HepG2 (cell line): ENCODE results near the gene SLFN11. TPM values are rescaled to one million over a fixed set of nuclear protein-coding genes. Genes with fewer than 3 reads are reported as not detected.

ENCODE experiments used
- ATAC-seq: fragments of 200-7000 bp; cut with Tn5 transposase; 3 replicates; pipeline ENCODE4 v1.9.1; 2020; ENCODE audit warnings: mild to moderate bottlenecking, moderate library complexity
- BruUV-seq: library from RNA; stranded (reverse); fragments of 400-500 nt; replicated peaks from 2 replicates; lab custom pipeline; 2021; lab: Mats Ljungman, UMichigan
- CTCF ChIA-PET: fragments of 300-600 bp; formaldehyde crosslinking; extraction: SDS; loops from one replicate; lab custom pipeline; 2021; ENCODE audit warnings: low total read pairs, inconsistent platforms, low intra/inter-chr PET ratio; lab: Yijun Ruan, JAX
- POLR2A ChIA-PET: fragments of 350-600 bp; sonication (Branson Sonifier 250); formaldehyde crosslinking; loops from one replicate; lab custom pipeline; 2020; ENCODE audit warnings: antibody characterized with exemption, inconsistent platforms; lab: Yijun Ruan, JAX
- DNase-seq: peaks from one replicate; pipeline ENCODE4 v3.0.0-alpha.2; 2015; ENCODE audit warnings: low spot score
- FAIRE-seq: peaks from 3 replicates; lab custom pipeline; 2011; peaks lifted over from hg19 to GRCh38; lab: Jason Lieb, UNC
- H2AFZ ChIP-seq: one replicate; pipeline ENCODE4 v1.6.1; 2011; ENCODE audit warnings: low read length, inconsistent platforms
- H3K27ac ChIP-seq: fragments of 300-600 bp; 3 replicates; pipeline ENCODE4 v1.8.0; 2011; ENCODE audit warnings: mixed run types, mild to moderate bottlenecking, mixed read lengths, low read length, inconsistent platforms; ENCODE audit not compliant: insufficient read depth; ENCODE audit errors: extremely low read length
- H3K27me3 ChIP-seq, 2 experiments: fragments of 200-600 bp in 1 of 2; 2 replicates in 1 of 2; 3 replicates in 1 of 2; pipeline versions ENCODE4 v1.6.0 to v1.8.0; 2011; ENCODE audit warnings: low read length in 2 of 2, mild to moderate bottlenecking in 2 of 2, moderate library complexity in 2 of 2, inconsistent platforms in 1 of 2; ENCODE audit not compliant: insufficient read depth in 2 of 2, control insufficient read depth in 1 of 2
- H3K36me3 ChIP-seq, 2 experiments: fragments of 200-600 bp in 1 of 2; replicated peaks in 1 of 2; 2 replicates in 1 of 2; 3 replicates in 1 of 2; pipeline versions ENCODE4 v1.5.1 to v1.8.0; 2011; ENCODE audit warnings: low read length in 2 of 2, inconsistent platforms in 1 of 2; ENCODE audit not compliant: insufficient read depth in 2 of 2, control insufficient read depth in 1 of 2
- H3K4me1 ChIP-seq: 2 replicates; pipeline ENCODE4 v1.5.1; 2012; ENCODE audit warnings: low read length, inconsistent platforms; ENCODE audit not compliant: insufficient read depth
- H3K4me2 ChIP-seq: 2 replicates; pipeline ENCODE4 v1.6.0; 2011; ENCODE audit warnings: low read depth, low read length, inconsistent platforms
- H3K4me3 ChIP-seq, 3 experiments: fragments of 200-600 bp in 1 of 3; sonication (generic), shearing (Covaris generic) in 1 of 3; replicated peaks in 1 of 3; 2 replicates each; pipeline ENCODE4 v1.5.1; 2011 to 2016; ENCODE audit warnings: low read length in 3 of 3, inconsistent platforms in 2 of 3, low read depth in 2 of 3, mild to moderate bottlenecking in 2 of 3, control low read depth in 1 of 3, mixed read lengths in 1 of 3; ENCODE audit not compliant: insufficient read depth in 1 of 3
- H3K79me2 ChIP-seq: one replicate; pipeline ENCODE4 v1.6.1; 2011; ENCODE audit warnings: low read length, inconsistent platforms; ENCODE audit not compliant: insufficient read depth
- H3K9ac ChIP-seq: 2 replicates; pipeline ENCODE4 v1.6.0; 2011; ENCODE audit warnings: mild to moderate bottlenecking, low read depth, low read length, inconsistent platforms; ENCODE audit not compliant: insufficient read depth
- H3K9me3 ChIP-seq: 2 replicates; pipeline ENCODE4 v1.5.1; 2012; ENCODE audit warnings: mild to moderate bottlenecking, low read length
- H4K20me1 ChIP-seq: 2 replicates; pipeline ENCODE4 v1.6.0; 2011; ENCODE audit warnings: inconsistent platforms, mild to moderate bottlenecking, low read length, moderate library complexity; ENCODE audit not compliant: insufficient read depth
- ARNT2 ChIP-seq: sonication (generic); formaldehyde crosslinking; IDR thresholded peaks from 2 replicates; pipeline ENCODE4 v1.8.0; 2022; ENCODE audit warnings: mild to moderate bottlenecking, low read depth, missing genetic modification reagents, moderate library complexity
- CHCHD3 ChIP-seq: sonication (generic); formaldehyde crosslinking; IDR thresholded peaks from 2 replicates; pipeline ENCODE4 v1.8.0; 2022; ENCODE audit warnings: mild to moderate bottlenecking, missing genetic modification reagents, moderate library complexity
- FOSL1 ChIP-seq: sonication (generic); formaldehyde crosslinking; IDR thresholded peaks from 2 replicates; pipeline ENCODE4 v1.9.0; 2021; ENCODE audit warnings: missing genetic modification reagents, borderline replicate concordance
- HIC2 ChIP-seq: sonication (generic); formaldehyde crosslinking; IDR thresholded peaks from 2 replicates; pipeline ENCODE4 v1.9.0; 2022; ENCODE audit warnings: low read depth, missing genetic modification reagents
- MBNL3 ChIP-seq: fragments of 250-450 bp; sonication (Bioruptor Pico); conservative IDR thresholded peaks from 2 replicates; pipeline ENCODE4 v1.8.0; 2022; ENCODE audit warnings: mild to moderate bottlenecking, inconsistent platforms
- MXI1 ChIP-seq: IDR thresholded peaks from 3 replicates; pipeline ENCODE4 v1.6.1; 2012; ENCODE audit warnings: low read depth, low read length, inconsistent platforms, borderline replicate concordance
- NCOA1 ChIP-seq: sonication (generic); formaldehyde crosslinking; IDR thresholded peaks from 2 replicates; pipeline ENCODE4 v1.9.0; 2021; ENCODE audit warnings: missing genetic modification reagents
- NCOA5 ChIP-seq: sonication (generic); formaldehyde crosslinking; IDR thresholded peaks from 2 replicates; pipeline ENCODE4 v1.4.0; 2020; ENCODE audit warnings: missing genetic modification reagents
- NR2C2 ChIP-seq: sonication (generic); formaldehyde crosslinking; IDR thresholded peaks from 2 replicates; pipeline ENCODE4 v1.4.0; 2020; ENCODE audit warnings: missing genetic modification reagents, mild to moderate bottlenecking, moderate library complexity, borderline replicate concordance
- PBX2 ChIP-seq: IDR thresholded peaks from 2 replicates; pipeline ENCODE4 v1.6.1; 2016; ENCODE audit warnings: control low read depth
- THAP7 ChIP-seq: sonication (generic); formaldehyde crosslinking; IDR thresholded peaks from 2 replicates; pipeline ENCODE4 v1.8.1; 2023; ENCODE audit warnings: mild to moderate bottlenecking, missing genetic modification reagents
- THAP9 ChIP-seq: sonication (generic); formaldehyde crosslinking; IDR thresholded peaks from 2 replicates; pipeline ENCODE4; 2020; ENCODE audit warnings: missing genetic modification reagents, mild to moderate bottlenecking, borderline replicate concordance
- TSC22D2 ChIP-seq: sonication (generic); formaldehyde crosslinking; IDR thresholded peaks from 2 replicates; pipeline ENCODE4 v1.5.1; 2020; ENCODE audit warnings: missing genetic modification reagents, mild to moderate bottlenecking, borderline replicate concordance
- ZFP37 ChIP-seq: sonication (generic); formaldehyde crosslinking; IDR thresholded peaks from 2 replicates; pipeline ENCODE4 v1.4.0; 2020; ENCODE audit warnings: missing genetic modification reagents, borderline replicate concordance
- ZFP82 ChIP-seq: sonication (generic); formaldehyde crosslinking; IDR thresholded peaks from 2 replicates; pipeline ENCODE4 v1.5.1; 2020; ENCODE audit warnings: mild to moderate bottlenecking, missing genetic modification reagents, borderline replicate concordance
- ZNF484 ChIP-seq: sonication (generic); formaldehyde crosslinking; IDR thresholded peaks from 2 replicates; pipeline ENCODE4 v1.5.1; 2020; ENCODE audit warnings: mild to moderate bottlenecking, low read depth, missing genetic modification reagents, borderline replicate concordance
- ZNF562 ChIP-seq: sonication (generic); formaldehyde crosslinking; IDR thresholded peaks from 2 replicates; pipeline ENCODE4 v1.8.0; 2022; ENCODE audit warnings: missing genetic modification reagents, borderline replicate concordance
- WGBS: methylation state at CpG from one replicate; pipeline ENCODE4 v1.1.6; 2017; ENCODE audit warnings: low lambda C conversion rate; 5-methylcytosine and 5-hydroxymethylcytosine counted together
- in situ Hi-C: cut with HindIII; loops from 2 replicates; pipeline ENCODE4 v1.10.0; 2017; ENCODE audit warnings: low pct_unique_long_range_greater_than_20kb; ENCODE audit not compliant: extremely low pct_ligation_motif_present
- intact Hi-C: fragments of 100-400 bp; cut with micrococcal nuclease; formaldehyde crosslinking; loops from one replicate; pipeline ENCODE4 v1.10.0; 2022; ENCODE audit not compliant: unreplicated experiment
- polyA plus RNA-seq, 8 experiments: library from polyadenylated mRNA; depleted of rRNA in 3 of 8; stranded (reverse) in 7 of 8; unstranded in 1 of 8; fragments of >200 nt; fragmentation: Illumina TruSeq in 4 of 8; extraction: Trizol in 4 of 8; gene quantifications; 2 replicates each; pipeline versions ENCODE4 v1.2.1 to v1.2.3, GENCODE V29; 2011 to 2016; ENCODE audit warnings: low read depth in 4 of 8, missing spikeins in 1 of 8, mixed read lengths in 1 of 8; ENCODE audit not compliant: insufficient read depth in 1 of 8
- total RNA-seq, 5 experiments: library from RNA; depleted of rRNA; stranded (reverse); fragments of >200 nt; fragmentation: Illumina TruSeq; extraction: Trizol; gene quantifications; 2 replicates each; pipeline ENCODE4 v1.2.3, GENCODE V29; 2016; ENCODE audit warnings: low read depth in 1 of 5

SLFN11 gene
- total and polyA plus RNA-seq, 2 of the 13 experiments (the other 11 are each of a cell fraction or from before 2014, with no cell fraction given), result not detected

GRCh38 chr17:35312346-35312745 is 61.1 kb downstream of the SLFN11 start:
- TF ChIP-seq ZNF484 (CRISPR knock-in tag), result no peak
- TF ChIP-seq THAP9, result no peak
- no peak for TF ChIP-seq NCOA1 (CRISPR knock-in tag)
- no peak for TF ChIP-seq FOSL1 (CRISPR knock-in tag)
- TF ChIP-seq ZFP82 (CRISPR knock-in tag), result no peak
- TF ChIP-seq MBNL3 (CRISPR knock-in tag), result no peak
- no peak for TF ChIP-seq CHCHD3
- TF ChIP-seq HIC2 (CRISPR knock-in tag), result no peak
- TF ChIP-seq THAP7, result no peak
- TF ChIP-seq ZNF562 (CRISPR knock-in tag), result no peak
- no peak for TF ChIP-seq NCOA5 (CRISPR knock-in tag)
- TF ChIP-seq TSC22D2 (CRISPR knock-in tag), result no peak
- no peak for TF ChIP-seq NR2C2
- TF ChIP-seq ZFP37 (CRISPR knock-in tag), result no peak
- no peak for TF ChIP-seq MXI1
- no peak for TF ChIP-seq PBX2 (CRISPR knock-in tag)
- no peak for TF ChIP-seq ARNT2 (CRISPR knock-in tag)
- H3K27ac ChIP-seq, result no peak overlapping the region
- CTCF ChIA-PET, result interaction anchor here (0.7 to 3.0 kb wide), 4 partner anchors 221 to 435 kb away, joined by 3 to 26 read pairs (median 6); partner anchors contain the start of gene SLFN12L
- FAIRE-seq (no peak), ATAC-seq (no peak), DNase-seq (no peak)
- no peaks in the 10 kb centered on the region for H3K9me3 ChIP-seq
- no peak overlapping the region for H3K4me2 ChIP-seq
- in situ Hi-C loops (loop anchor here (5.0 to 25.0 kb wide), 2 partner anchors 225 to 425 kb away; partner anchors contain the start of genes RASL10B and SLFN12L), intact Hi-C loops (loop anchor here (1.0 kb wide), 2 partner anchors 221 to 227 kb away; no protein-coding TSS in a partner anchor)
- no peak overlapping the region for H3K4me3 ChIP-seq
- no peaks in the 10 kb centered on the region; a peak in 1 of 5 replicates for H3K27me3 ChIP-seq
- no peaks in the 10 kb centered on the region for H3K36me3 ChIP-seq
- POLR2A ChIA-PET, result no interaction called here
- H3K4me1 ChIP-seq, result no peaks in the 10 kb centered on the region
- 34% methylated on average over 3 of the region's 3 CpGs for WGBS
- H4K20me1 ChIP-seq, result no peaks in the 10 kb centered on the region
- H3K9ac ChIP-seq, result no peak overlapping the region
- H3K79me2 ChIP-seq, result no peaks in the 10 kb centered on the region
- no peak overlapping the region for H2AFZ ChIP-seq
- no TSS peak for BruUV-seq
